Heart left ventricle (tissue), 16 donors: Measurements from ENCODE around the gene OSER1. TPM values are rescaled to one million over a fixed set of nuclear protein-coding genes. Genes with fewer than 3 reads are reported as not detected.
A peak's percentile ranks its signal among the peaks of the same experiment; 100 is the strongest.

Experiments used
- ATAC-seq, 4 donors: fragments of 200-7000 bp; cut with Tn5 transposase; one replicate each; pipeline ENCODE4 v1.9.1; 2020 to 2022; ENCODE audit warnings: moderate library complexity in 4 of 4, mild to moderate bottlenecking in 3 of 4, moderate number of reproducible peaks in 1 of 4
- DNase-seq, 5 donors: peaks; one replicate each; pipeline ENCODE4 v3.0.0-alpha.2; 2020
- H3K27ac ChIP-seq, 12 donors: fragments of 200-600 bp; sonication (generic) in 4 of 12; one replicate each; pipeline versions ENCODE4 v1.5.0 to v1.8.0; 2016 to 2022; ENCODE audit warnings: mild to moderate bottlenecking in 2 of 12
- H3K27me3 ChIP-seq, 9 donors: fragments of 200-600 bp; sonication (generic) in 2 of 9; one replicate each; pipeline versions ENCODE4 v1.5.1 to v1.8.0; 2016 to 2022; ENCODE audit warnings: mild to moderate bottlenecking in 3 of 9
- H3K36me3 ChIP-seq, 9 donors: fragments of 200-600 bp; sonication (generic) in 2 of 9; one replicate each; pipeline versions ENCODE4 v1.5.0 to v1.8.0; 2018 to 2022; ENCODE audit warnings: mild to moderate bottlenecking in 2 of 9
- H3K4me1 ChIP-seq, 12 donors: fragments of 200-600 bp; sonication (generic) in 4 of 12; one replicate each; pipeline versions ENCODE4 v1.5.0 to v1.8.0; 2016 to 2022; ENCODE audit warnings: mild to moderate bottlenecking in 3 of 12
- H3K4me3 ChIP-seq, 12 donors: fragments of 200-600 bp; sonication (generic) in 4 of 12; one replicate each; pipeline versions ENCODE4 v1.5.0 to v1.8.0; 2017 to 2022; ENCODE audit warnings: mild to moderate bottlenecking in 9 of 12, moderate library complexity in 4 of 12
- H3K9me3 ChIP-seq, 12 donors: fragments of 200-600 bp; sonication (generic) in 4 of 12; one replicate each; pipeline versions ENCODE4 v1.5.0 to v1.8.0; 2016 to 2022; ENCODE audit warnings: mild to moderate bottlenecking in 1 of 12
- POLR2A ChIP-seq, 2 donors: fragments of 450-650 bp; IDR thresholded peaks; one replicate each; pipeline ENCODE4 v1.6.1; 2017; ENCODE audit warnings: antibody characterized with exemption in 2 of 2, mild to moderate bottlenecking in 2 of 2, moderate library complexity in 2 of 2
- WGBS, 4 donors: extraction: QIAGEN DNeasy Blood & Tissue Kit in 2 of 4; methylation state at CpG; one replicate each; pipeline versions ENCODE4 v1.1.5 to v1.1.7; 2013 to 2018; 5-methylcytosine and 5-hydroxymethylcytosine counted together
- intact Hi-C, 10 donors: fragments of 100-400 bp; cut with DNase I; formaldehyde crosslinking; loops; one replicate each; pipeline versions ENCODE4 v1.11.1 to v1.14.2; 2022
- polyA plus RNA-seq, 2 donors: library from polyadenylated mRNA; stranded (reverse); fragments of 200-250 nt; gene quantifications; one replicate each; pipeline ENCODE4 v1.2.3, GENCODE V29; 2013
- total RNA-seq, 9 donors: library from RNA; depleted of rRNA in 2 of 9; stranded (reverse); fragments of >200 nt in 2 of 9; fragmentation: NEBNext Ultra II Directional in 3 of 9; extraction: Animal tissue kit (Norgen Biotek cat#: 25700) in 3 of 9; gene quantifications; one replicate each; pipeline versions ENCODE4 v1.1.0 to v1.2.4, GENCODE V29; 2016 to 2023
- TF ChIP-seq, protein P1 (sequence below), 12 donors: fragments of 200-600 bp; sonication (generic) in 4 of 12; IDR thresholded peaks; one replicate each; pipeline versions ENCODE4 v1.5.0 to v1.8.0; 2018 to 2022; ENCODE audit warnings: antibody characterized with exemption in 12 of 12, mild to moderate bottlenecking in 5 of 12
- donor health status: ischemic (EF 13 %, LVEDD 7.1; RV severe dilation, severe dysfunction).
- donor health status: healthy with polysubstance abuse.
- donor health status: DM: no; HTN: yes; CAD: no.
- donor health status: DM: no; HTN: no; CAD: no.
- donor health status: ischemic (EF 25% LVEDD 6.9; RV normal size, moderate dysfunction).
- donor health status: ischemic (EF 25% LVEDD 5.7; RV mildly dilated, moderate dysfunction).
- donor health status: healthy.
- donor health status: DM: yes; HTN: yes; CAD: no.
- donor health status: ischemic (EF 35%, LVEDD 5.7; RV mildly dilated, moderate dysfunction).
- donor health status: nonischemic (EF 11% LVEDD 7.7; RV severe dilation, severe dysfunction).
- donor health status: DM: yes; HTN: yes; CAD: no.
- donor health status: PGD.
- donor health status: ischemic (EF 29% LVEDD 5.4; RV normal size, mild dysfunction).
- donor health status: nonischemic (EF 23%, LVEDD 6.1; RV moderate dilation, normal function).

OSER1 gene
- total and polyA plus RNA-seq, 11 donors = 11.9 to 39.0 (median 34.1) TPM

DNA sequence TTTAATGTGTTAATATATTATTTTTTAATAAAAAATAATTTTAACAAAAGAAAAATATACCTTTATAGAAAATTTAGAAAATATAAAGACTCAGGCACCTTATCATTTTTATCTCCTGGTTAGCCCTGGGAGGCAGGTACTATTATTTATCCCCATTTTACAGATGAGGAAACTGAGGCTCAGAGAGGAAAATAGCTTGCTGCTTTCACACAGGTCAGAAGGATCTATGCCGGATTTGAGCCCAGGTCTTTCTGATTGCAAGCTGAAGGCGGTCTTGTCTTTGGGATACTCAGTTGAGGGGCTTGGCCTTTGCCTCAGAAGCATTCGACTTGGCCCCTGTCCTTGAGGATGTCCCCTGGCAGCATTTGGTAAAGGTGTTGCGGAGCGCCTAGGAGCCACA is 11.5 kb upstream of the OSER1 start:
- H3K27ac ChIP-seq = peak overlapping the region in 5 of 12 donors; percentile 23 to 74 (median 48)
- peaks cover 0 to 21% (median 17%) of the 10 kb centered on the region in 12 donors for H3K4me1 ChIP-seq
- intact Hi-C loops = loop anchor here in 2 of 10 donors (5.0 kb wide), 2 partner anchors 80 to 245 kb away; no protein-coding TSS in a partner anchor
- TF ChIP-seq POLR2A (IDR thresholded peaks at IDR 0.05) = no peak
- TF ChIP-seq, protein P1, sequence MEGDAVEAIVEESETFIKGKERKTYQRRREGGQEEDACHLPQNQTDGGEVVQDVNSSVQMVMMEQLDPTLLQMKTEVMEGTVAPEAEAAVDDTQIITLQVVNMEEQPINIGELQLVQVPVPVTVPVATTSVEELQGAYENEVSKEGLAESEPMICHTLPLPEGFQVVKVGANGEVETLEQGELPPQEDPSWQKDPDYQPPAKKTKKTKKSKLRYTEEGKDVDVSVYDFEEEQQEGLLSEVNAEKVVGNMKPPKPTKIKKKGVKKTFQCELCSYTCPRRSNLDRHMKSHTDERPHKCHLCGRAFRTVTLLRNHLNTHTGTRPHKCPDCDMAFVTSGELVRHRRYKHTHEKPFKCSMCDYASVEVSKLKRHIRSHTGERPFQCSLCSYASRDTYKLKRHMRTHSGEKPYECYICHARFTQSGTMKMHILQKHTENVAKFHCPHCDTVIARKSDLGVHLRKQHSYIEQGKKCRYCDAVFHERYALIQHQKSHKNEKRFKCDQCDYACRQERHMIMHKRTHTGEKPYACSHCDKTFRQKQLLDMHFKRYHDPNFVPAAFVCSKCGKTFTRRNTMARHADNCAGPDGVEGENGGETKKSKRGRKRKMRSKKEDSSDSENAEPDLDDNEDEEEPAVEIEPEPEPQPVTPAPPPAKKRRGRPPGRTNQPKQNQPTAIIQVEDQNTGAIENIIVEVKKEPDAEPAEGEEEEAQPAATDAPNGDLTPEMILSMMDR (IDR thresholded peaks at IDR 0.05) = no peak
- no peak overlapping the region for H3K4me3 ChIP-seq
- DNase-seq (no peak), ATAC-seq (no peak)
- no peaks in the 10 kb centered on the region for H3K9me3 ChIP-seq
- WGBS, 4 donors = 95 to 98% (median 97%) methylated on average over 5 of the region's 5 CpGs
- H3K36me3 ChIP-seq = peaks cover 0 to 9% (median 0%) of the 10 kb centered on the region in 9 donors
- H3K27me3 ChIP-seq = no peaks in the 10 kb centered on the region

DNA sequence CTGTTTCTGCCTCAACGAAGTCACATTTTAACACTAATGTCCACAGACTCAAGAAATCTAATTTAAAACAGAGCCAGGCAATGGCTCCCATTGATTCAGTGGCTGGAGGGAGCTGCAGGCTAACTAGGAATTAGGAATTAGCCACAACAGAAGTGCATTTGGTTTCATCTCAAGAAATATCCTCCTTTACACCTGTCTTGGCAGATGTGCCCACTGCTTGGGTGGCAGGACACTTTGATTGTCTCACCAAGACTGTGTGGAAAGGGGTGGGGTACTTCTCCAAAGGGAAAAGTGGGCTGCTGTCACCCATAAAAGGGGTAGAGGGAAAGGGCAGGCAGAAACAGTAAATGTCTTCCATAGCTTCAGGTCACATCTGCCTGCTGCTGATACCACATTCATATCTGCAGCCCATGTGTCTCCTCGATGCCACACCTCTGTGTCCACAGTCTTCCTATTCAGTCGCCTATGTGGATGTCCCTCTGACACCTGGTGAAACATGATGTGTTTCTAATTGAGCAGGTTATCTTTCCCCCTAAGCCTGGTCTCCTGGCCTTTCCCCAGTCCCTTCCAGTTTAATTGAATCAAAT is 10.9 kb upstream of the OSER1 start:
- intact Hi-C loops = loop anchor here in 2 of 10 donors (5.0 kb wide), 2 partner anchors 81 to 246 kb away; no protein-coding TSS in a partner anchor
- Histone ChIP-seq H3K4me1 (peaks cover 0 to 21% (median 17%) of the 10 kb centered on the region in 12 donors), H3K4me3 (no peak overlapping the region), H3K27ac (no peak overlapping the region), H3K27me3 (no peaks in the 10 kb centered on the region), H3K9me3 (no peaks in the 10 kb centered on the region), H3K36me3 (peaks cover 0 to 11% (median 0%) of the 10 kb centered on the region in 9 donors)
- 81 to 88% (median 86%) methylated on average over 3 of the region's 3 CpGs for WGBS, 4 donors
- no peak for DNase-seq
- no peak for ATAC-seq
- TF ChIP-seq, protein P1 (IDR thresholded peaks at IDR 0.05) = no peak
- TF ChIP-seq POLR2A (IDR thresholded peaks at IDR 0.05) = no peak

DNA sequence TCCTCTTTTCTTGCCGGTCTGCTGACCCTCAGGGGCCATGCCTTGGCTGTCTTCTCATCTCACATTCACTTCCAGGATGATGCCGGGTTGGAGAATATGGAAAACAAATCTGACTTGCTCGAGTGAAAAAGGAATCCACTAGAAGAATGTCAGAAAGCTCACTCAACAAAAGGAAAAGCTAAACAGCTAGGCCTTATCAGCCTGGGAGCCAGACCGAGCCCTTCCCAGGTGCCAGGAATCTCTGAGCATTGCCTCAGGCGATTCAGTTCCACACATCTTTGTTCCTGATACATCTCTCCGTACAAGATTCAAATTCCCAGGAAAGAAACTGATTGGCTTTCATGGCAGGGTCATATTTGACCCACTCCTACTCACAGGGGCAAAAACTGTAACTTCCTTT is 9.2 kb upstream of the OSER1 start:
- H3K4me1 ChIP-seq = peaks cover 0 to 23% (median 17%) of the 10 kb centered on the region in 12 donors
- intact Hi-C loops = loop anchor here (2.0 to 10.0 kb wide), 13 partner anchors 83 to 515 kb away; partner anchors contain the start of gene FITM2 (in 1 of the 10)
- H3K9me3 ChIP-seq = no peaks in the 10 kb centered on the region
- TF ChIP-seq, protein P1 (IDR thresholded peaks at IDR 0.05) = no peak
- no peak for TF ChIP-seq POLR2A (IDR thresholded peaks at IDR 0.05)
- 22 to 45% (median 37%) methylated on average over 6 of the region's 6 CpGs for WGBS, 4 donors
- H3K27ac ChIP-seq = peak overlapping the region in 8 of 12 donors; percentile 33 to 70 (median 47)
- DNase-seq (no peak), ATAC-seq (no peak)
- H3K36me3 ChIP-seq = peaks cover 0 to 14% (median 0%) of the 10 kb centered on the region in 9 donors
- no peak overlapping the region for H3K4me3 ChIP-seq
- no peaks in the 10 kb centered on the region for H3K27me3 ChIP-seq

GRCh38 chr20:44219170-44219730 is 8.7 kb upstream of the OSER1 start:
- DNase-seq (no peak), ATAC-seq (peak in 1 of 4 donors; percentile 20)
- H3K9me3 ChIP-seq = no peaks in the 10 kb centered on the region
- no peak for TF ChIP-seq POLR2A (IDR thresholded peaks at IDR 0.05)
- TF ChIP-seq, protein P1 (IDR thresholded peaks at IDR 0.05) = no peak
- intact Hi-C loops = loop anchor here in 9 of 10 donors (2.0 to 10.0 kb wide), 12 partner anchors 92 to 516 kb away; partner anchors contain the start of gene FITM2 (in 1 of the 9)
- no peaks in the 10 kb centered on the region for H3K27me3 ChIP-seq
- peak overlapping the region in 10 of 12 donors; percentile 28 to 72 (median 42) for H3K27ac ChIP-seq
- peaks cover 0 to 21% (median 17%) of the 10 kb centered on the region in 12 donors for H3K4me1 ChIP-seq
- 40 to 49% (median 45%) methylated on average over 5 of the region's 5 CpGs for WGBS, 4 donors
- no peak overlapping the region for H3K4me3 ChIP-seq
- H3K36me3 ChIP-seq = peaks cover 0 to 14% (median 0%) of the 10 kb centered on the region in 9 donors
